Muscle of back (tissue), 13 donors: Measurements from ENCODE around the gene LYSMD2. TPM values are rescaled to one million over a fixed set of nuclear protein-coding genes. Genes with fewer than 3 reads are reported as not detected.
"Not testable (repeated sequence)": the region's sequence is repeated elsewhere in the genome, so short reads cannot be mapped to it uniquely, and the experiment has no call there.

Experiments used
- DNase-seq, 3 donors: peaks; one replicate each; pipeline versions ENCODE4 v3.0.0 to v3.0.0-alpha.2; 2013
- long read RNA-seq, 9 donors: transcript quantifications; one replicate each; lab custom pipeline, GENCODE V29; 2026
- polyA plus RNA-seq, 10 donors: library from polyadenylated mRNA; unstranded; fragments of 120-200 nt; gene quantifications; one replicate each; pipeline ENCODE4 v1.2.1, GENCODE V29; 2013; ENCODE audit not compliant: insufficient read length in 10 of 10

LYSMD2 gene, protein sequence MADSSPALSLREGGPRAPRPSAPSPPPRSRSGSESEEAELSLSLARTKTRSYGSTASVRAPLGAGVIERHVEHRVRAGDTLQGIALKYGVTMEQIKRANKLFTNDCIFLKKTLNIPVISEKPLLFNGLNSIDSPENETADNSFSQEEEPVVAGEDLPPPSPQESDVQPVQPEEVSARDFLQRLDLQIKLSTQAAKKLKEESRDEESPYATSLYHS
- polyA plus RNA-seq, result 10 to 100 TPM in 1 of 10 donors, 1 to 10 TPM in 9; 5.9 to 12.3 (median 8.5) TPM
- long read RNA-seq, donor 1, partial matches to known transcripts, result 0 of 2 reads
- long read RNA-seq, donor 1, other reads (novel, unspliced or antisense), result 0 of 2 reads
- long read RNA-seq, donor 2, partial matches to known transcripts, result 0 of 2 reads
- long read RNA-seq, donor 2, other reads (novel, unspliced or antisense), result 0 of 2 reads
- long read RNA-seq, donor 3, result 0 reads
- long read RNA-seq, donor 4, partial matches to known transcripts, result 0 of 3 reads
- long read RNA-seq, donor 4, other reads (novel, unspliced or antisense), result 0 of 3 reads
- long read RNA-seq, donor 5, partial matches to known transcripts, result 0 of 2 reads
- long read RNA-seq, donor 5, other reads (novel, unspliced or antisense), result 0 of 2 reads
- long read RNA-seq, donor 6, transcript LYSMD2-201 (3 exons, 1,759 nt), result major isoform, 6 of 6 reads
- long read RNA-seq, donor 6, partial matches to known transcripts, result 0 of 6 reads
- long read RNA-seq, donor 6, other reads (novel, unspliced or antisense), result 0 of 6 reads
- long read RNA-seq, donor 7, partial matches to known transcripts, result 0 of 1 reads
- long read RNA-seq, donor 7, other reads (novel, unspliced or antisense), result 0 of 1 reads
- long read RNA-seq, donor 8, transcript LYSMD2-201 (3 exons, 1,759 nt), result major isoform, 6 of 6 reads
- long read RNA-seq, donor 8, partial matches to known transcripts, result 0 of 6 reads
- long read RNA-seq, donor 8, other reads (novel, unspliced or antisense), result 0 of 6 reads
- long read RNA-seq, donor 9, partial matches to known transcripts, result 0 of 1 reads
- long read RNA-seq, donor 9, other reads (novel, unspliced or antisense), result 0 of 1 reads

DNA sequence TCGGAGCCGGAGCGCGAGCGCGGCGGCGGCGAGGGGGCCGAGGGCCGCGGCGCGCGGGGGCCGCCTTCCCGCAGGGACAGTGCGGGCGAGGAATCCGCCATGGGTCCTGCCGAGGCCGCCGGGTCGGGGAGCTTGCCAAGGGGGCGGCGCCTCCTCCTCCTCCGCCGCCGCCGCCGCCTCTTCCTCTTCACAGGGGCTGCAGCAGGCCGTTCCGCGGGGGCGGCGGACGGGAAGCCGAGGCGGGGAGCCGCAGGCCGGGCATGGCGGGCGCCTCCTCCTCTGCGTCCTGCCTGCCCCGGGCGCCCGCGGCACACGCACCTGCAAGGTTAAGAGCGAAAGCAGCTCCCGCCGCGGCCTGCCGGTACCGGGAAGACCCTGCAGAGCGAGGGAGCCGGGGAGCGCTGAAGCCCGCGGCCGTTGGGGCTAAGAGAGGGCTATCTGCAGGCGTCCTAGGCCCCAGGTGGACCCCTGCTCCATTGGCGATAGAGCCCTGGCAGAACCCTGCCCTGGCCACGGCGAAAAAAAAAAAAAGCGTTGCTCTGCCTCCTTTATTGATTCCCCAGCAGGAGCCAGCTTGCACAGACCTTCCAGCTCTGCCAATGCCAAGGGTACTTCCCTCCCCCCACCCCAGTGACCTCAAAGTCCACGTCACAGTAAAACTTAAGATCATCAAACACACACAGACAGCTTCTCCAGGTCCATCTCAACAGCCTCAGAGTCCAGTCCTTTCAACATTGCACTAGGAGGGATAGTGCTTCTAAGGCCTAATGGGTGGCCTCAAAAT lies at the start of gene LYSMD2:
TSS of gene LYSMD2 (minus strand) at position 134 of the 784 bp plus-strand sequence. CDS start at position 101, 33 bp downstream.
- DNase-seq, result peak; percentile 62 to 91 (median 69)

DNA sequence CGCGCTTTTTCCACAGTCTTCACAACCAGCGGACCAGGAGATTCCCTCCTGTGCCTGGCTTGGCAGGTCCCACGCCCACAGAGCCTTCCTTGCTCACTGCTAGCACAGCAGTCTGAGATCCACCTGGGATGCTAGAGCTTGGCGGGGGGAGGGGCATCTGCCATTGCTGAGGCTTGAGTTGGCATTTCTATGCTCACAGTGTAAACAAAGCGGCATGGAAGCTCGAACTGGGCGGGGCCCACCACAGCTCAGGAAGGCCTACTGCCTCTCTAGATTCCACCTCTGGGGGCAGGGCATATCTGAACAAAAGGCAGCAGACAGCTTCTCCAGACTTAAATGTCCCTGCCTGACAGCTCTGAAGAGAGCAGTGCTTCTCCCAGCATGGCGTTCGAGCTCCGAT lies 49.7 kb upstream of the LYSMD2 start:
- not testable (repeated sequence) for DNase-seq

DNA sequence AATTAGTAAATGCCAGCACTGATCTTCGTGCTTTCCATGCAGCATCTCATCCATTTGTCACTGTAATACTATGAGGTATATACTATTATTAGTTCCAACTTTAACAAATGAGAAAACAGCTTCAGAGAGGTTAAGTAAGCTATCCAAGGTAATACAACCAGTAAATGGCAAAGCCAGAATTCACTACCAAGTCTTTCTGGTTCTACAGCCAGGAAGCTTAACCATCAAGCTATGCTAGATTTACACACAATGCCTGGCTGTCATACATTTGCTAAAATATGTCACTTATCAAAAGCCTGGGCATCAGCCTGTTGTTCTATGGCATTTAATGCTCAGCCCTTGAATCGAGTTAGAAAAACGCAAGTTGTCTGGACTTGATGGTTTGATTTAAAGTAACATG lies 46.5 kb upstream of the LYSMD2 start:
- DNase-seq, result no peak

DNA sequence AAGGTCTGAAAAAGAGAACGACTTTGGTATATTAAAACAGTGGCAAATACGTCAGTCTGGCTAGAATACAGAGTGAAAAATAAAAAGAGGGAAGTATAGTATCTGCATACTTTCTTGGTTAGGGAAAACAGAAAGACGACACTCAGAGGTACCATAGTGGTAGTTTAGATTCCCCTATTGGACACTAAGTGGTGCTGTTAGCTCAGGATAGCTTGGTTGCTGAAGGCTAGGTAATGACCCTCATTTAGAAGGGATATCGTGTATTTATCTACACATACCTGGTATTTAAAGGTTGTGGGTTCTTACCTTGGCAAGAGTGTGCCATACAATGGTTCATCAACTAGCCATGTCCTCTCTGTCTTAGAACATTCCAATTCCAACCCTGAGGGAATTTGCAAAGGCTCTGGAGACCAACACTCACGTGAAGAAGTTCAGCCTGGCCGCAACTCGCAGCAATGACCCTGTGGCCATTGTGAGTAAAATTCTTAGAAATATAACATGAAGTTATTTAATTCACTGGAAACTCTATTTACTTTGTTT lies 45.0 kb upstream of the LYSMD2 start:
- no peak for DNase-seq

DNA sequence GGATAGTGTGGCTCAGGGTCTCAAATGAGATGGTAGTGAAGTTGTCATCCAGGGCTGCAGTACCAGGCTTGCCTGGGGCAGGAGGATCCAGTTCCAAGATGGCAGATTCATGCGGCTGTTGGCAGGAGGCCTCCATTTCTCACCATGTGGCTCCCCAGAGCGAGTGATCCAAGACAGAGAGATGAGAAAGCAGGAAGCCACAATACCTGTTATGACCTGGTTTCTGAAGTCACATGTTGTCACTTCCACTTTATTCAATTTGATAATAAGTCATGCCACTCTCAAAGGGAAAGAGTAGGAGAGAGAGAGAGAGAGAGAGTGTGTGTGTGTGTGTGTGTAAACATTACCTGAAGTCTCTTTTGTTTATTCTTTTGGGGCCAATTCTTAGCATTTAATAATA lies 44.1 kb upstream of the LYSMD2 start:
- no peak for DNase-seq

DNA sequence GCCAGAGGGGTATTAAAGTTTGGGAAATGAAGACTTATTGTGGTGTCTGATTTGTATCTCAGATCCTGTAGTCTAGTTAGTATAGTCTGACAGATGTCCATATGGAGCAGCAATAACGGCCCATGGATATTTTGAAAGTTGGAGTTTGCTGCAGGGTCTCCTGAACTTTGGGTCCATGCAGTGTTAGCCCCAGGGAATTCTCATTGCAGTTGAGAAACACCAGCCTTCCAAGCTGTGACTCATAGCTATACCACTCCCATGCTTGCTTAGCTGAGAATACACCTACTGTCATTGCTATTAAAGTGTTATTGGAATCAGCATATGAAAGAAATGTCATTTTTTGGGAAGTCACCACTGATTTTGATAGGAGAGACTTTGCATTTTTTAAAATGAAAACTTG lies 43.2 kb upstream of the LYSMD2 start:
- DNase-seq, result no peak

DNA sequence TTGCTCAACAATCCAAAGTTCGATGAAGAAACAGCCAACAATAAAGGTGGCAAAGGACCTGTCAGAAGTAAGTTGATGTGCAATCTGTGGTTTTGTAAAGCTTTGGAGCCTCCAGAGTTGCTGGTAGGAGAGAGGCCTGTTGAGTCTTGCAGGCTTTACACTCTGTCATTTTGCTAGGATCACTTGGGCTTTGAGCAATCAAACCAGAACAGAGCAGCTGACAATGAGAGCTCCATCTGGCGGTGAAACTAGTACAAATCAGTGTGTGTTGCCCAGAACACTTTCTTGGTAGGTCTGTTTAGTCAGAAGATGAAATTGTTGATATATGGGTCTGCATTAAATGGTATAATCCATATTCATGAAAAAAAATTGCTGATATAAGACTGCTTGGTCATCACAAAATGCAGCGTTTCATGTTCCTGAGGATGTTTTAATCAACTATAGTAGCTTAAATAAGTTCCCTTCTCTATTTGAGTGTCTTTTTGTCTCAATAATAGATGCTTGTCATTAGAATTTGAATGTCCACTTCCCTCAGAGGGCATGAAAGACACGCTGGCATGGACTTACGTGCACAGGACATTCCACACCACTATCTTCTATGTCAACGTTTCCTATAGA lies 39.6 kb upstream of the LYSMD2 start:
- peak; percentile 72 to 85 (median 77) for DNase-seq

DNA sequence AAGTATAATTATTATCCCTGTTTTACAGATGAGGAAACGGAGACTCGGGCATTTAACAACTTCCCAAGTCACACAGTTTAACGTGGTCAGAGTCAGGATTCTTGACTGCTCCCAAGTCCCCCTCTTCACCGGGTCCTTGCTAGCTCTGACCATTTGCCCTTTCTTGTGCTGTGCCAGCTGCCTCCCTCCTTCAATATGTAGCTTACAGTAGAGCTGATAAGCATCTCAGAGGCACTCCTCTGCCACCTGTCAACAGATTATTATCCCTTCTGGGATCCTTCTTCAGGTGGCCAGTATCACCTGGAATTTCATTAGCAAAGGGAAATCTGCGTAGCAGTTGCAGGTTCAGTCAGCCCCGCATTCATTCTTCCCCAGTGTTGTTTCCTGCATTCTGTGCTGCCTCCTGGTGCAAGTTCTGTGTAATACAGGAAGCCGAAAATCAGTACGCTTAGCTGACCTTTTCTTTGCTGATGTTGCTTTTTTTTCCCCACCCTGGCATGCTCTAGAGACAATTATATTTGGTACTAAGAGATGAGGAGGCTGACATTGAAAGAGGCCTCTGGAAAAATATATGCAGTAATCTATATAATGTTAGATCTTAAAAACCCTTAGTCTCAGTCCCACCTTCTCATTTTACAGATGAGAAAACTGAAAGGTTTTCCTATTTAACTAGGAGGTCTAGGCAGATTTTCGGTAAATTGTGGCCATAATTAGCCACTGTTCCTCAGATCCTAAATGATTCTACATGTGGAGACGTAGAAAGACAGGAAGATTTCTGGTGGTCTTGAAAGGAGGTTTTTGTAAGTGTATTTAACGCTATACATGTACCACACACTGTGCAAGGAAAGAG lies 38.7 kb upstream of the LYSMD2 start:
- DNase-seq, result peak in 2 of 3 donors; percentile 26 to 64

DNA sequence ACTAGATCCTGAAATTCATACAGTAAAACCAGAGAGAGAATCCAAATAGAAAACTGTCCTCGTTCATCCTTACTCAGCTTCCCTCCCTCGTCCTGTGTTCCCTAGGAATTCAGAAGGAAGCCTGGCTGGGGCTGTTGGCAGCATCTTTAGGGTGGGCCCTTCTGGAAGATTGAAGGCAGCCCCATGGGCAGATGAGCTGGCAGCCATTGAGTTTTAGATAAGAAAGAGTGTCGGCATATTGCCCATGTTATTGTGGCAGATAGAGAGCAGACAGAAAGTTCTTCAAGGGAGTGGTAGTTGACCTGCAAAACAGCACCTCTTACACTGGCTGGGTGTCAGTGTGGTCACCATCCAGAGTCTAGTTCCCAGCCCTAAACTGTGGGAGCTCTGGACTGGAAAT lies 37.5 kb upstream of the LYSMD2 start:
- DNase-seq, result no peak

DNA sequence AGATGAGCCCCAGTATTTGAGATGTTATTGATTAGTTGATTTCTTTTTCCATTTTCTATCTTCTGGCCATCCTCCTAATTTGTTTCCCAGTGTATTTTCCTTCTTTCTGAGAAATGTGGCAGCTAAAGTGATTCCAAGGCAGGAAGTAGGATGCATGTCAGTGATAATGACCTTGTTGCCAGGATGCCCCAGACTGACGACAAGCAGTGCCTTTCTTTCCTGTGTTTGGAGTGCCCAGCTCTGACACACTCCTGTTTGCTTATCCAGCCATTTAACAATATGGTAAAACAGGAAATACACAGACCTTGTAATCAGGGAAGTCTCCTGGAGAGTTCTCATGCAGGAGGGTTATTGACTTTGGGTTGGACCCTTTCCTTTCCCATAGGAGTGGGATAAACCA lies 34.3 kb upstream of the LYSMD2 start:
- DNase-seq, result no peak

DNA sequence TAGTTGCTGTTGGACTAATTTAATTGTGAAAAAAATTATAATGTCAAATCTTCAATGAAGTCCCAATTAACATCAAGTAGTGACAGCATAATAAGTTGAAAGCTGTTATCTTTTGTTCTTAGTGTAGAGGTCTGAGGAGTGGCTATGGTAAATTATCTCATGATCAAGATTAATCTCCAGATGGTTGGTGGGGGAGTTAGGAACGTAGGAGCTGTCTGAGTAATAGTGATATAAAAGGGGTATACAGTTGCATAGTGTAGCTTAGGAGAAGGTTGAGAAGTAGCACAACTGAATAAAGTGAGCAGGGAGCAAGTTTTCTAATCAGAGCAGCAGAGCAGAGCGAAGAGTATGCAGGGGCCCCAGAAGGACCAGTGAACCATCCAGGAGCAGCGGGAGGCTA lies 33.4 kb upstream of the LYSMD2 start:
- DNase-seq, result no peak

DNA sequence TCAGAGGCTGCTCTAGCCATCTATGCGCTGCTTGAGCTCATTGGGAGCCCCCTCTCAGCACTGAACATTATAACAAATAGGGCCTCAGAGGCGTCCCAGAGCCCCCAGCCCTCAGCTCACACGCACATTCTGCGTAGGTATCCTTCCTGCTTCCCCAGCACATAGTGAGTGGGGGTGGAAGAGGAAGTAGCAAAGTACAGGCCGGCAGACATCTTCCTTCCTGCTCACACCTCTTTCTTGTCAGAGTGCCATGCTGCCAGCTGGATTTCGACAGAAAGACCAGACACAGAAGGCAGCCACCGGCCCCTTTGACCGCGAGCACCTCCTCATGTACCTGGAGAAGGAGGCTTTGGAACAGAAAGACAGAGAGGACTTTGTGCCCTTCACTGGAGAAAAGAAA lies 30.6 kb upstream of the LYSMD2 start:
- DNase-seq, result no peak

DNA sequence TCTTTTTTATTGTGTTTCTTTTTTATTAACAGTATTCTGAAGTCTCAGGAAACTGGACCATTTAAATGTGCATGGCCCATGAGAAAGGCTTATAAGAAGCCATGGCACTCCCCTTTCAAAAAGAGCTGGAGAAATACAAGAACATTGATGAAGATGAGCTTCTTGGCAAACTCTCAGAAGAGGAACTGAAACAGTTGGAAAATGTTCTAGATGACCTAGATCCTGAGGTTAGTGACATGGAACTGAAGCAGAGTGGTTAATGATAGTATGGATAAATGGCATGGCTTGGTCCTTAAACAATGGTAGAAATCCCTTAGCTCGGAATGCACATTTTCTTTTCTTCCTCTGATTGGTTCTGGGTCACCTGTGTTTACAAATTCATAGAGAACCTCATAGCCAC lies 28.9 kb upstream of the LYSMD2 start:
- DNase-seq, result no peak

DNA sequence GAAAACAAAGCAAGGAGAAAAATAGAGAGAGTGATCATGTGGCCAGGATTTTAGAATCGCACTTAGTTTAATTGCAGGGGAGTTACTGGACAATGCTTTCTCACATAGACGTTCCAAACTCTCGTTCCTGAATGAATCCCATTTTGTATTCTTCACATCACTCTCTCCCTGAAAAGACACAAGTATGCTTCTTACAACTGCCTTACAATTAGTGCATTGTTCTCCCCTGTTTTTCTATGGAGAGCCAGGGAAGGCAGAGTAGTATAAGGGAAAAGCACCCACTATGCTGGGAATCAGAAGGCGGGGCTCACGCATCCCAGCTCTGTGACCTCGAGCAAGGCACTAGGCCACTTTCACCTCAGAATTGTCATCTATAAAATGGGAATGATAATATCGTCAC lies 28.3 kb upstream of the LYSMD2 start:
- no peak for DNase-seq

DNA sequence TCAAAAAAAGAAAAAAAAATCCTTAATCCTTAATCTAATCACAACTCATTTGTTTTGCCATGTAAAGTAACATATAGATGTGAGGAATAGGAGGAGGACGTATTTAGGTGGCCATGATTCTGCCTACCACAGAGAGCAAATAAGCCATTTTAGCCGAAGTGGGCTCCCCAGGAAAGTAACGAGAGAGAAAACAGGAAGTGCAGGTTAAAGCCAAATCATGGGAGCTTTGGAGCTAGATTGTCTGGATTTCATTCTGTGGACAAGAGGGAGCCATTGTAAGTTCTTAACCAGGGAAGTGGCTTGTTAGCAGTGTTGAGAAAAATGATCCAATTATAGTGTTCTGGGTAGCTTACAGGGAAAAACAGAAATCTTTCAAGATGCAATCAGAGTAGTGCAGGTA lies 23.4 kb upstream of the LYSMD2 start:
- no peak for DNase-seq

DNA sequence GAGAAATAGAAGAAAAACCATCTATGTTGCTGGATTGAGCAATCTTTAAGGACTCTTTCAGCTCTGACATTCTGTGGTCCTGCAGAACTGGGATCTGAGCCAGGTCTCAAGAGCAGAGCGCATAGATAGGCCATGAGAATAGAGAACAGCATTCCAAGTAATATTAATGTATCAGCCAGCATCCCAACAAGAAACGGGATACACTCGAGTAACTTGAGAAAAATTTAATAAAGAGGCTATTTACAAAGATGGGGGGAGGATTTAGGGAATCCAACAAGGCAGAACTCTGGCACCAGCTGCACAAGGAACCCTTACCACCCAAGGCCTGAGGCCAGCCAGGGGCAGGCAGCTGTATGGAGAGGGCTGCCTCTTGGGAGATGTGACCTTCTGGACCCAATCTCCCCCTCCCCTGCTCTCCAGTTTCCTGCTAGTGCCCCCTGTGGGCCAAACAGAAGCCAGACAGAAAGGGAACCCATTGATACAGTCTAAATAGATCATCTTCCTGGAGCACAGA lies 22.2 kb upstream of the LYSMD2 start:
- DNase-seq, result peak in 2 of 3 donors; percentile 87 to 93

DNA sequence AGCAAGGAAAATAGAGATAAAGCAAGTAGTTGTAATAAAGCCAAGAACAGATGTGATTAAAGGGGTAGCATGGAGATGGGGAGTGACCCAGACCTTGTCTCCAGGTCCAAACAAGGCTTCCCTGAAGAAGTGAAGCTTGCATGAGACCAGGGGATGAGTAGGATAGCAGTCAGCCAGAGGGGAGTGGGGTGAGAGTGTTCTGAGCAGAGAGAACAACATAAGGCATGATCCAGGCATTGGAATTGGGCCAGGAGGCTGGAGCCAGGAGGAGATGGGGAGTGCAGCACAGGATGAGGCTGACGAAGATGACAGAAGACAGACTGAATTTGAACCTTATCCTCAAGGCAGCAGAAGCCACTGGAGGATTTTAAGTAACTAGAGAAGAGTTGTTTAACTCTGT lies 21.2 kb upstream of the LYSMD2 start:
- DNase-seq, result peak; percentile 75 to 87 (median 83)

DNA sequence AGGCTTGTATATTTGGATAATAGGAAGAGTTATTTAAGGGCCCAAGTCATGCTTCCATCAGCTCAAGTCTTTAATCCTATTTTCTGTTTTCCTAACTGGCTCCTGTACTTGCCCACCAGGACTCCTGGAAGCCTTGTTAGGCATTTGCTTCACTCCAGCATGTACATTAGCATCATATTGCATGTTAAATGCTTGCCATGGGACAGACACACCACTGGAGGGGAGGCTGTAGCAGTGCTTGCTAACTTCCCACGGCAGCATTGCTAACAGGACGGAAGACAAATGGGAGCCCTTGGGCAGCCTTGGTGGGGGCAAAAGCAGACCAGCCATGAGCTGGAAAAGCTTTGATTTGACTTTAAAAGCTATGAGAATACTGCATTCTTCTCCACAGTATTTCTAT lies 20.0 kb upstream of the LYSMD2 start:
- DNase-seq, result no peak

DNA sequence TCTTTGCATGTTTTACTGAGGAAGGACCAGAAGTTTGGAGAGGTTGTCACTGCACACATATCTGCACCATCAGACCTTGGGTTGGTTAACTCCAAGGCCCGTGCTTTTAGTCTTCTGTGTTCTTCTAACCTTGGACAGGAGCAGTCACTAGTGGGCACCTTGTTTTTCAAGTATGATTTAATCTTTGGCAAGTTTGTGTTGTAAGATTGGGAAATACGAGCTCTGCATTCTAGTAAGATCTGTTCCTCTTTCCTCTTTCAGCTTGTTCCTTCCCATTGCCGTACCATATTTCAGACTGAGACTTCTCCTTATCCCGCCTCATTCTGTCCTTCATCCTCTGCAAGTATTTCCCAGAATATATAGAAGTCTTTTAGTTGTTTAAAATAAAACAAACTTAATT lies 19.0 kb upstream of the LYSMD2 start:
- DNase-seq, result no peak

DNA sequence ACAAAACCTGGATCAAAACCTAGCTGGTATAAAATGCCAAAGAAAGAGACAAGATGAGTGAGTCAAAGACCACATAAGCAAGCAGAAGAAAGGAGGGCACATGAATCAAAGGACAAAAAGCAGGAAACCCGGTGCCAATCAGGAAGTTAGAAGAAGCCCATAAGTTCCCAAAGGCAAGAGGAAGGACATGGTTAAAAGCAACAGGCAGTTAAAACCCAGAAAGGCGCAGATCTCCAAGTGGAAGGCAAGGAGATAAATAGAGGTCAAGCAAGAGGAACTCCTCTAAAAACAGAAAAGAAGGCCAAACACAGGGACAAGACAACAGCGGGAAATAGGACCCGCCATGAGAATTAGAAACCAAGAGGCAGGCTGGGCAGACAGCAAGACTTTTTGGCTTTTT lies 18.3 kb upstream of the LYSMD2 start:
- DNase-seq, result no peak
